ENCODE data around the gene STK11. TPM values are rescaled to one million over a fixed set of nuclear protein-coding genes. Genes with fewer than 3 reads are reported as not detected.

STK11 gene
- total RNA-seq, 3 donors from 2014 or later, result 32.8 to 55.0 (median 52.1) TPM

GRCh38 chr19:1224847-1225246 lies 19.3 kb downstream of the STK11 start:
- Histone ChIP-seq H3K27ac (no peak overlapping the region), H3K9me3 (no peaks in the 10 kb centered on the region), H3K36me3 (peaks cover 9% of the 10 kb centered on the region), H3K4me3 (no peak overlapping the region), H3K27me3 (no peaks in the 10 kb centered on the region), H3K4me1 (no peaks in the 10 kb centered on the region)
- DNase-seq (ENCODE audit: low spot score in 2 of 2), result no peak
- TF ChIP-seq POLR2AphosphoS5 (IDR thresholded peaks at IDR 0.05) (no peak), POLR2A (IDR thresholded peaks at IDR 0.05) (no peak), CTCF (IDR thresholded peaks at IDR 0.05) (no peak)
- intact Hi-C loops (cut with DNase I; ENCODE audit: low total_unique reads), result loop anchor here (10.0 kb wide), 1 partner anchor 210 kb away; no protein-coding TSS in a partner anchor

GRCh38 chr19:1225440-1226226 lies 20.1 kb downstream of the STK11 start:
- no peak for DNase-seq (ENCODE audit: low spot score in 2 of 2)
- Histone ChIP-seq H3K9me3 (no peaks in the 10 kb centered on the region), H3K27ac (no peak overlapping the region), H3K4me3 (no peak overlapping the region), H3K36me3 (peaks cover 9% of the 10 kb centered on the region), H3K4me1 (no peaks in the 10 kb centered on the region), H3K27me3 (no peaks in the 10 kb centered on the region)
- intact Hi-C loops (cut with DNase I; ENCODE audit: low total_unique reads), result loop anchor here (10.0 kb wide), 1 partner anchor 211 kb away; no protein-coding TSS in a partner anchor
- TF ChIP-seq POLR2AphosphoS5 (IDR thresholded peaks at IDR 0.05), result no peak
- no peak for TF ChIP-seq CTCF (IDR thresholded peaks at IDR 0.05)
- no peak for TF ChIP-seq POLR2A (IDR thresholded peaks at IDR 0.05)

DNA sequence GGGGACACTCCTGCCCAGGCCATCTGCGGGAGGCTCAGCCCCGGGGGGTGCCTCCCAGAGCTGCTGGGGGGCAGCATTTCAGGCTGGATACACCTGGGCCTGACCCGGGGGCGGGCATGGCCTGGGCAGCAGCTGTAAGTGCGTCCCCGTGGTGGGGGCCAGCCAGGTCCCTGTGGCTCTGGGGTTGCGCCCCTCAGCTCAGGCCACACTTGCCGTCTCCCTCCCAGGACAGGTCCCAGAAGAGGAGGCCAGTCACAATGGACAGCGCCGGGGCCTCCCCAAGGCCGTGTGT lies 20.6 kb downstream of the STK11 start:
- Histone ChIP-seq H3K4me3 (no peak overlapping the region), H3K9me3 (no peaks in the 10 kb centered on the region), H3K27ac (no peak overlapping the region), H3K4me1 (no peaks in the 10 kb centered on the region), H3K27me3 (no peaks in the 10 kb centered on the region), H3K36me3 (peaks cover 9% of the 10 kb centered on the region)
- no peak for DNase-seq (ENCODE audit: low spot score in 2 of 2)
- TF ChIP-seq POLR2AphosphoS5 (IDR thresholded peaks at IDR 0.05) (no peak), POLR2A (IDR thresholded peaks at IDR 0.05) (no peak), CTCF (IDR thresholded peaks at IDR 0.05) (no peak)
- intact Hi-C loops (cut with DNase I; ENCODE audit: low total_unique reads), result loop anchor here (10.0 kb wide), 1 partner anchor 211 kb away; no protein-coding TSS in a partner anchor

DNA sequence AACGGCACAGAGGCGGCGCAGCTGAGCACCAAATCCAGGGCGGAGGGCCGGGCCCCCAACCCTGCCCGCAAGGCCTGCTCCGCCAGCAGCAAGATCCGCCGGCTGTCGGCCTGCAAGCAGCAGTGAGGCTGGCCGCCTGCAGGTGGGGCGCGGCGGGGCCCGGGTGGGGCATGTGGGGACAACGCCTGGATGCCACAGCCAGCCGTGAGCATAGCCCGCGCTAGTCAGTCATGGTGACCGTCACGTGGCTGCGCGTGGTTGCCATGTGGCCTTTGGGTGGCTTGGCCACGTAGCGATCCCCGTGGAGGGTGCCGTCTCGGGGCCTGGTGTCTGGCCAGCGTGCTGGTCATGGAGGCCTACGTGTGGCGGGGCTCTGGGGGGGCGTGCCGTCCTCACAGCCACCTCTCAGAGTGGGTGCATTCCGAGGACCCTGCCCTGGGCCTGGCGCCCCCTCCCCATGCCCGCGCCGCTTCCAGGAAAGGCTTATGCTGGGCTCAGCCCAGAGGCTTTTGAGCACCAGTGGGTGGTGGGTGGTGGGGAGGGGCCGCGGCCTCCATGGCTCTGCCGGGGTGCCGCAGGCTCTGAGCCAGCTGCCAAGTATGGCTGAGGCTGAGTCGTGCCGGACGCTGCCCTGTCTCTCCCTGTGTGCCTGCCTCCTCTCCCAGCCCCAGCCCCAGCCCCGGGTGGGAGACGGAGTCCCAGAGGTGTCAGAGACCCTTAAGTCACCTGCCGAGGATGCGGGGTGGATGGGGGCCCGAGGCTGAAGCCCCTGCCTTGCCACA lies 21.1 kb downstream of the STK11 start:
- TF ChIP-seq POLR2AphosphoS5 (IDR thresholded peaks at IDR 0.05), result no peak
- no peak for TF ChIP-seq POLR2A (IDR thresholded peaks at IDR 0.05)
- TF ChIP-seq CTCF (IDR thresholded peaks at IDR 0.05), result no peak
- H3K27ac ChIP-seq, result peak overlapping the region in 1 of 2 donors; percentile 19
- H3K36me3 ChIP-seq, result peaks cover 9% of the 10 kb centered on the region

More for the DNA sequence above, 21.1 kb downstream of the STK11 start:
- Histone ChIP-seq H3K27me3 (no peaks in the 10 kb centered on the region), H3K9me3 (no peaks in the 10 kb centered on the region), H3K4me3 (no peak overlapping the region), H3K4me1 (no peaks in the 10 kb centered on the region)
- DNase-seq (ENCODE audit: low spot score in 2 of 2), result no peak
- intact Hi-C loops (cut with DNase I; ENCODE audit: low total_unique reads), result loop anchor here (10.0 kb wide), 1 partner anchor 212 kb away; no protein-coding TSS in a partner anchor

Data from breast epithelium (tissue), 4 donors.